WI38 (cell line): Measurements from ENCODE around the gene METTL21C.

Experiments
- H3K4me3 ChIP-seq: 2 replicates; pipeline ENCODE4 v1.5.1; 2011; ENCODE audit warnings: low read depth, mild to moderate bottlenecking, control low read depth, low read length
- CTCF ChIP-seq: IDR thresholded peaks from 2 replicates; pipeline ENCODE4 v1.5.1; 2012; ENCODE audit warnings: low read depth, mild to moderate bottlenecking, control low read depth, low read length

METTL21C gene

DNA sequence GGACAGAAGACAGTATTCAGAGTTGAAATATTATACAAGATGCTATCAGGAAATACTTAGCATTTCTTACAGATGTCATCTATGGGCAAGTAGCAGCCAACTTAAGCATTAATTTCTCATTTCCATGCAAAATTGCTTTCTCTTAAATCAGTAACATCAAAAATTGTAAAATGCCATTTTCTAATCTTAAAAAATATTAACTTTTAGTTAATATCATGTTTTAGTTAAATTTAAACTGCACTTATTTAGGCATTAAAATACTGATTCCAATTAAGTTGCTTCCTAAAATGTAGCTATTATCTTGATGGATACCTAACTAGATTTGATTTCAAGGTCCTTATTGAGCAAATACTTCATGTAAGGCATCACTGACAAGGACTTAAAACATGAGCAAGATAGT is 27.8 kb downstream of the METTL21C start:
- H3K4me3 ChIP-seq: no peak overlapping the region
- TF ChIP-seq CTCF: no peak

DNA sequence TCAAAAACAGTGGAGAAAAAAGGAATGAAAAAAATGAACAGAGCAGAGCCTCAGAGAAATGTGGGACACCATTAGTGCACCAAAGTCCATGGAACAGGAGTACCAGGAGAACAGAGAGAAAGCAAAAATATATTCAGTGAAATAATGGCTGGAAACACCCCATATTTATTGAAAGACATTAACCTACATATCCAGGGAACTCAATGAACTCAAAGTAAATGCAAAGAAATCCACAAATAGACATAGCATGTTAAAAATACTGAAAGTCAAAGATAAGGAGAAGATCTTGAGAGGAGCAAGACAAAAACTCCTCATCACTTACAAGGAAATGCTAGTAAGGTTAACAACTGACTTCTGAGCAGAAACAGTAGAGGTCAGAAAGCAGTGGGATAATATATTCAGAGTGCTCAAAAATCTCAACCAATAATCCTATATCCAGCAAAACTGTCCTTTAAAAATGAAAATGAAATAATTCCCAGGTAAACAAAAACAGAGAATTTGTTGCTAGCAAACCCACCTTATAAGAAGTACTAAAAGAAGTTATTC is 35.6 kb downstream of the METTL21C start:
- no peak for TF ChIP-seq CTCF
- H3K4me3 ChIP-seq: no peak overlapping the region

GRCh38 chr13:102658660-102659059 is 36.2 kb downstream of the METTL21C start:
- H3K4me3 ChIP-seq: no peak overlapping the region

GRCh38 chr13:102657630-102658029 is 37.2 kb downstream of the METTL21C start:
- TF ChIP-seq CTCF: no peak; the same call in 1 of the 2 replicates
- no peak overlapping the region for H3K4me3 ChIP-seq

More at GRCh38 chr13:102658660-102659059, 36.2 kb downstream of the METTL21C start:
- no peak for TF ChIP-seq CTCF

DNA sequence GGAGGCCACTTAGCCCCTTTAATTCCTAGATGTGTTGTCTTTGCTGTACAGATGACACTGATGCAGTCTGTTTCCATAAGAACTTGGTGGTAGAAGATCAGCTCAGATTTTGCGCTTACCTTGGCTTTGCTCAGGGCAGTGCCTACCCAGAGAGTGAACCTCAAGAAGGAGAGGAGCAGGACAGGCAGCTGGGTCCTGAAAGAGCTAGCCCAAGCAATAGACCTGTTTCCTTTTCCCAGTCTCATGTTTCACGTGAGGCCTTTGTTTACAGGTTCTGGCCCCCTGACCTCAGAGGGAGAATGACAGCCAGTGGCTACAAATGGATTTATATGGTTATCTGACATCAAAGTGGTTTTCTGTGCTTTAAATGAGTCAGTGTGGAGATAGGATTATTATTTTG is 40.1 kb downstream of the METTL21C start:
- H3K4me3 ChIP-seq: no peak overlapping the region
- TF ChIP-seq CTCF: no peak

- no peak for TF ChIP-seq CTCF
- no peak overlapping the region for H3K4me3 ChIP-seq
Measured at GRCh38 chr13:102651892-102652291, 43.0 kb downstream of the METTL21C start.

DNA sequence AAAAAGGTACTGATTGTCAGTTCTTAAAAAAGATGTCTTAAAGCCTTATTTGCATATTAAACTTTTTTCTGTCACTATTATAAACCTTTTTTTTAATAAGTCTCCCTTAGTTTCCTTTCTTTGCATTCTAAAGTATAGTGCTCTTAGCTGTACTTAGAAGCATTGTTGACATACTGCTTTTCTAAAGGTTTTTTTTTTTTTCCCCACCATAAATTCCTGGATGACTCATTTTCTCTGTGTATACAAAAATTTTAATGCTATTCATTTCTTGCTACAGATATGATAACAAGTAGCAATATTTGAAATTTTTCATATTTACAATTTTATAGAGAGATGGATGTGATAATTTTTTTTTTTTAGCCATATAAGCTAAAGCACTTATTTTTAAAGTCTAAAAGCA is 43.5 kb downstream of the METTL21C start:
- TF ChIP-seq CTCF: no peak
- no peak overlapping the region for H3K4me3 ChIP-seq
